ENCODE data around the gene NHLRC1.

GRCh38 chr6:18102783-18103509, 19.5 kb downstream of the NHLRC1 start:
- no peak for TF ChIP-seq ZFX (CRISPR knock-in tag; IDR thresholded peaks at IDR 0.05)
- TF ChIP-seq SMC3 (conservative IDR thresholded peaks at IDR 0.05; ENCODE audit: insufficient read depth, low read depth, low read length) = no peak

Measured in K562 (cell line).